Lung microvascular endothelial cell (primary cell): Measurements from ENCODE around the gene TMED10. TPM values are rescaled to one million over a fixed set of nuclear protein-coding genes. Genes with fewer than 3 reads are reported as not detected.
"Not testable (repeated sequence)": the region's sequence is repeated elsewhere in the genome, so short reads cannot be mapped to it uniquely, and the experiment has no call there.

Experiments used
- DNase-seq, 2 donors: peaks; one replicate each; pipeline versions ENCODE4 v3.0.0 to v3.0.0-alpha.2; 2010; ENCODE audit warnings: low read depth in 2 of 2
- total RNA-seq: library from RNA; depleted of rRNA; stranded (reverse); fragments of >200 nt; gene quantifications from 2 replicates; pipeline ENCODE4 v1.2.1, GENCODE V29; 2014

The TMED10 gene
- total RNA-seq, 1 donor from 2014 or later: 192 TPM

DNA sequence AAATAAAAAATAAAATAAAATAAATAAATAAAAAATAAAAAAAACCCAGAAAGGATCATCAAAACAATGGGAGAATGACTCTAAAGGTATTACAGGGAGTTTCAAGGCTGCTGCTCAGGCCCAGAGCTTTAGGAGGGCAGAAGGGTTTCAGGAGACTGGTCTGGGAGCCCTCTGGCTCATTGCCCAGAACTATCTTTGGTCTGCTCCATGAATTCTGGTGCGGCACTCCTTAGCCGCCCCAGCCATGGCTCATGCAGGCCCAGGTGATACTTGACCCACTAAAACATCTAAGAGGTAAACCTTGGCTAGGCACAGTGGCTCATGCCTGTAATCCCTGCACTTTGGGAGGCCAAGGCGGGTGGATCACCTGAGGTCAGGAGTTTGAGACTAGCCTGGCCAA, 14.7 kb upstream of the TMED10 start:
- no peak for DNase-seq

DNA sequence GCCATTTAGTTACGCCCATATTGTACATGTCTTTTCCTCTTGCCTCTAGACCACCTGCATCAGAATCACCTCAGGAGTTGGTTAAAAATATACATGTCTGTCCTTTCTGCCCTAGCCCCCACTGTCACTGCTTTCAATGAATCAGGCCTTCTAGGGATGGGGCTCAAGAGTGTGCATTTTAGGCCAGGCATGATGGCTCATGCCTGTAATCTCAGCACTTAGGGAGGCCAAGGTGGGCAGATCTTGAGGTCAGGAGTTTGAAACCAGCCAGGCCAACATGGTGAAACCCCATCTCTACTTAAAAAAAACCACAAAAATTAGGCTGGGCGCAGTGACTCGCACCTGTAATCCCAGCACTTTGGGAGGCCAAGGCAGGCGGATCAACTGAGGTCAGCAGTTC, 13.6 kb upstream of the TMED10 start:
- DNase-seq: no peak

DNA sequence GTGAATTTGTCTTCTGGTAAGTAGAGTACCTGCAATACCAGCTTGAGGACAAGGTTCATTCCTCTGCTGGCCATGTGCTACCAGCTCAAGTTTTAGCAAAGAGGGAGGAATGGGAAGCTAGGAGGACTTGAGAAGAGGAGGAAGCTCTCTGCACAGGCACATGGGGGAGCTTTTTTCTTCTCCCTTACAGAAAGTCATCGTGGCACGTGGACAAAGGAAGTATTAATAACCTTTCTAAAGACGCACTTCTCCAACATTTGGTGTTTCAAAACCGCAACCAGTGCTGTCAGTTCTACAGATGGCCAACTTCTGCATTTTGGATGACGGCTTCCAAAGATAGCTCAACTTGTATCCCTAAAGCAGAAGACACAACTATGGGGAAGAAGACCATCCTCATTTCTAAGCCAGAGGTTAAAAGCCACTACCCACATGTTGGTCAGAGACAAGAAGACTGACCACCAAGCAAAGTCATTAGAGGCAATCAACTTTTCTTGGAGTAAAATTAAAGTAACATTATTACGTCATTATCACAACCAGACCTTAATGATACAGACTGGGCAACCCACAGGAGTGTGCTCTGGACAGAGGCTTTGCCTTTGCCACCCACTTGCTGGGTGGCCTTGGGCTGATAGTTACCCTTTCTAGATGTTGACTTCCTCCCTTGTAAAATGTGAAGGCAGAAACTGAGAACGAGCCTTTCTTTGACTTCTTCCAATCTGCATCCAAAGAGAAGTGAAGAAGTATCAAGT, 12.3 kb upstream of the TMED10 start:
- DNase-seq: no peak

DNA sequence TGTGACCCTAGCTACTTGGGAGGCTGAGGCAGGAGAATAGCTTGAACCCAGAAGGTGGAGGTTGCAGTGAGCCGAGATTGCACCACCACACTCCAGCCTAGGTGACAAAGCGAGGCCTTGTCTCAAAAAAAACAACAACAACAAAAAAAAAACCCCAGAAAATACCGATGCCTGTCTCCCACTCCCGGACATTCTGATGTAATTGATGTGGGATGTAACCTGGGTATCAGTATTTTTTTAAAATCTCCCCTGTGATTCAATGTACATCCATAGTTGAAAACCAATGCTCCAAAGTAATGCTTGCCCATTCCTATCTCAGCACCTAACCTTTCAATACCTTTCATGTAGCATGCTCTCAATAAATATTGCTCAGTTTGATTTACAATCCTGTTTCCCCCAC, 11.7 kb upstream of the TMED10 start:
- DNase-seq: no peak

DNA sequence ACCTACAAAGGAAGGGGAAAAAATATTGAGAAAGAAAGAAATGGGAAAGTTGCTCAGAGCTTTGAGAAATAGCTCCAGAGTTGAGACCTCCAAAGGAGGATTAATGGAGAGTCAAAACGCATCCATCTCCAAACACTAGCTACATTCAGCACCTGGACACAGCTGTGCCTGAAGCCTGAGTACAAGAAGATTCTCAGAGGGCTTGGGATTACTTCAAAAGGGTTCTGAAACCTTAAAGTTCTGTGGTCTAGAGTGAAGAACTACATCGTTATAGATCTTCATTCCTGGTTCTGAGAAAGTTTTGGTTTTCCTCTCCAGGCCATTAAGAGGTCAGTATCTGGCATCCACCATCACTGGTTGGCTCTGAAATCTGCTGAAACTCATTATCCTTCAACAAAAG, 10.5 kb upstream of the TMED10 start:
- DNase-seq: no peak

DNA sequence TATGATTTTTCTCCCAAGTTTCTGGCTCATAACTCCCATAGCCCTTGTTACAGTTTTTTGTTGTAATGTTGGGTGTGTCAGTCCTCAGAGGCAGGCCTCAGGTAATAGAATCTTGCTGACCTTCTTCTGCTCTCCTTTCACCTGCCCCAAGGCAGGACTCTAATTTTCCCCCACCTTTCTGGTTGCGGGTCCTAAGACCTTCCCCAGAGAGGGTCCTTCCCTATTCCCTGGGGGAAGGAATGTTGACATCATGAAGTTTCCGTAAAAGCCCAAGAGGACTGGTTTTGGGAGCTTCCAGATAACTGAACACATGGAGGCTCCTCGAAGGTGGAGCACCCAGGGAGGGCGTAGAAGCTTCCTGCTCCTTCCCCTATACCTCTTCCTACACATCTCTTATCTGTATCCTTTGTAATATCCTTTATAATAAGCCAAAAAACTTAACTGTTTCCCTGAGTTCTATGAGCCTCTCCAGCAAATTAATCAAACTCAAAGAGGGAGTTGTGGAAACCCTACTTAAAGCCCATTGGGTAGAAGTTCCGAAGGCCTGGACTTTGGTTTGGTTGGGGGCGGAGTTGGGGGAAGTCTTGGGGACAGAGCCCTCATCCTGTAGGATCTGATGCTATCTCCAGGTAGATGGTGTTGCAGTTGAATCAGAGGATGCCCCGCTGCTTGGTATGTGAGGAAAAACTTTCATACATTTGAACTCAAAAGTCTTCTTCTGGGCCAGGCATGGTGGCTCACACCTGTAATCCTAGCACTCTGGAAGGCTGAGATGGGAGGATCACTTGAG, 9.0 kb upstream of the TMED10 start:
- DNase-seq: no peak

DNA sequence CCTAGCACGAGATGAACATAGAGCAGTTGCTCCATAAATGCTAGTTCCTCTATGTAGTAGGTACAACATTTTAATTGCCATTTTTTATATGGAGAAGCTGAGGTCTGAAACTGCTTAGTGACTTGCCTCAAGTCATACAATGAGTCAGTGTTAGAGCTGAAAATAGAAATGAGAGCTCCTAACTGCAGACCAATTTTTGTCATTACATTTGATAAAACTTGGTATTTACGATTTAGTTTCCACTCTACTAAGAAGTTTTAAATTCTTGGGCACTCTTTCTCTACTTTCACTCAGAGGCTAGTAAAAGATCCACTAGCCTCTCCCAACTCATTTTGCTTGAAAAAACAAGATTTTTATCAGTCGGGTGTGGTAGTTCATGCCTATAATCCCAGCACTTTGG, 8.1 kb upstream of the TMED10 start:
- no peak for DNase-seq

DNA sequence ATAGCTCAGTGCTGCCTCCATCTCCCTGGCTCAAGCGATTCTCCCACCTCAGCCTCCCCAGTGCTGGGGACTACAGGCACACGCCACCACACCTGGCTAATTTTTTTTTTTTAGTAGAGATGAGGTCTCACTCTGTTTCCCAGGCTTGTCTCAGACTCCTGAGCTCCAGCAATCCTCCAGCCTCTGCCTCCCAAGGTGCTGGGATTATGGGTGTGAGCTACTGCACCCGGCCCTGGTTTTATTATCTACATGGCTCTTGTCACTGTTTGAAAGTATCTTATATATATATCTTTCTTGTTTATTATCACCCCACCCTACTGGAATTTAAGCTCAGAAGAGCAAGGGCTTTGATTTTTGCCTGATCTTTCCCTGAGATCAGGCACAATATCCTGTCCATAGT, 7.6 kb upstream of the TMED10 start:
- no peak for DNase-seq

DNA sequence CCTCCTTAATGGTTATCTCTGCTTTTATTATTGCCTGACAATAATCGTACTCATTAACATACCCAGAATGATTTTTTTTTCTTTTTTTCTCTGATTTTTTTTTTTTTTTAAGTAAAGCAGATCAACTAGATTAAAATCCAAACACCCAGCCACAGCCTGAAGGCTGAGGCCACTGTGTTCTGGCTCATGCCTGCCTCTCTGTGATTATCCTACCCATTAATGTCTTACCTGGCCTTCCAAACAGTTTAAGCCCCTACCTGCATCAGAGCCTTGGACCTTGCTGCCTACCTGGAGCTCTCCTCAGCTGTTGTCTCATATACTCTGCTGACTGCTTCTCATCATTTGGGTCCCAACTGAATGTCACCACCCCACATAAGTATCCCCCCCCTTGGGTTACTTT, 6.8 kb upstream of the TMED10 start:
- no peak for DNase-seq

DNA sequence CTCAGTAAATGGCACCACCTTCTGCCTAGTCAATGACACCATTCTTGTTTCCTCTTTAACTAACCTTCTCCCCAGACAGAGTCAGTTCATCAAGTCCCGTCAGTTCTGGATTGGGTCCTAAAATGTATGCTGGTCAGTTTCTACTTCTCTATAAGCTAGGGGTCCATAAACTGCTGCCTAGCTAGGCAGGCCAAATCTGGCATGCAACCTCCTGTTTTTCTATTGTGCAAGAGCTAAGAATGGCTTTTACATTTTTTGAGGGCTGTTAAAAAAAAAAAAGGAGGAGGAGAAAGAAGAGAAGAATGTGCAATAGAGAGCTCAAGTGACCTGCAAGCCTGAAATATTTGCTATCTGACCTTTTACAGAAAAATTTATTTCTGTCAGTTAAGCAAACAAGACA, 6.4 kb upstream of the TMED10 start:
- DNase-seq: no peak

DNA sequence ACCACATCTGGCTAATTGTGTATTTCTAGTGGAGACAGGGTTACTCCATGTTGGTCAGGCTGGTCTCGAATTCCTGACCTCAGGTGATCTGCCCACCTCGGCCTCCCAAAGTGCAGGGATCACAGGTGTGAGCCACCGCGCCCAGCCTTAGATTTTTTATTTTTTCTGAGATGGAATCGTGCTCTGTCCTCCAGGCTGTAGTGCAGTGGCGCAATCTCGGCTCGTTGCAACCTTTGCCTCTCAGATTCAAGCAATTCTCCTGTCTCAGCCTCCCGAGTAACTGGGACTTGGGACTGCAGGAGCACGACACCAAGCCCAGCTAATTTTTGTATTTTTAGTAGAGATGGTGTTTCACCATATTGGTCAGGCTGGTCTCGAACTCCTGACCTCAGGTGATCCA, 5.8 kb upstream of the TMED10 start:
- not testable (repeated sequence) for DNase-seq

DNA sequence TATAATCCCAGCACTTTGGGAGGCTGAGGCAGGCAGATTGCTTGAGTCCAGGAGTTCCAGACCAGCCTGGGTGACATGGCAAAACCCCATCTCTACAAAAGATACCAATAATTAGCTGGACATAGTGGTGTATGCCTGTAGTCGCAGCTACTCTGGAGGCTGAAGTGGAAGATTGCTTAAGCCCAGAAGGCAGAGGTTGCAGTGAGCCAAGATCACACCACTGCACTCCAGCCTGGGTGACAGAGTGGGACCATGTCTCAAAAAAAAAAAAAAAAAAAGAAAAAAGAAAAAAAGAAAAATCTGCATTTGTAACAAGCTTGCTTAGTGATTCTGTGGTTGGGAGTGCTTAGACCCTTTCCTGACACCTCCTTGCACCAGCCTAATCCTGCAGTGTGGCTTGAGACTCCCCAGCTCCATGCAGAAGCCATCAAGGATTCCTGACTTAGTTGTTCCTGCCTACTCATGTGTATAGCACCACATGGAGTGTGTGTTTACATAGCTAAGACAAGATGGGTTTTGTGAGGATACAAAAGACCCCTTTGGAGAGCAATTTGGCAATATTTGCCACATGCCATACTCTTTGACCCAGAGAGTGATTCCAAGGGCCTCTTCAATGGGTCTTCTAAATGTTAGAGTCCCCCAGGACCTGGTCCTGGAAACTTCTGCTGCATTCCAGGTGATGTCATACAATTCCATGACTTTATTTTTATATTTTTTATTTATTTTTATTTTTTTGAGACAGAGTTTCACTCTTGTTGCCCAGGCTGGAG, 5.1 kb upstream of the TMED10 start:
- no peak for DNase-seq

DNA sequence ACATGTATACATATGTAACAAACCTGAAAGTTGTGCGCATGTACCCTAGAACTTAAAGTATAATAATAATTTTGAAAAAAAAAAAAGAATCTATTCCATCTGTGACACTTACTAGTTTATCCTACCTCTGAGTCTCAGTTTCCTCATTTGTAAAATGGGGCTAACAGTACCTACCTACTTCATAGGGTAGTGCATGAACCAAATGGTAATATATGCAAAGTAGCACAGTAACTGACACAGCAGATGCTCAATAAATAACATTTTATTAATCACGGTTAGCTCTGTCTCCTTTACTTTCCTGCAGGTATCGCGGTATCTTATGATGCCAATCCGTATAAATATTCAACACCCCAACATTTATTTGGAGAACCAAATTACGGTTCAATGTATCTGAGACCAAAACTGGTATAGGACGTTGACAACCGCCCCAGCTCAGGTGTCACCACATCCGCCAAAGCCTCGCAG, 703 bp downstream of the TMED10 start:
- no peak for DNase-seq

DNA sequence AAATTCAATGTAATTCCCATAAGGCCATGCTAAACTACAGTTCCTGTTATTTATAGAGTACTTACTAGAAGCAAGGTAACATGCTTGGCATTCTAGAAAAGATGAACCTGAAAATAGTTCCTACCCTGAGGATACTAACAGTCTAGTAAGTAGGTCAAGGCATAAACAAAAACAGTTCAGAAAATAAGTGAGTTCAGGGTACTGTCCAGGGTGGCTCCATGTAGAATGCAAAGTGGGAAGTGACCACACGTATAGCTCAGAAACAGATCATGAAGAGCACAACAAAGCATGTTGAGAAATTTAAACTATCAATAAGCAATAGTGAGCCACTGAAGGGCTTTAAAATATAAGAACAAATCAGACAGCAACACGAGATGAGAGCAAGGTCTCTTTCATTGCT, 2.3 kb downstream of the TMED10 start:
- no peak for DNase-seq

DNA sequence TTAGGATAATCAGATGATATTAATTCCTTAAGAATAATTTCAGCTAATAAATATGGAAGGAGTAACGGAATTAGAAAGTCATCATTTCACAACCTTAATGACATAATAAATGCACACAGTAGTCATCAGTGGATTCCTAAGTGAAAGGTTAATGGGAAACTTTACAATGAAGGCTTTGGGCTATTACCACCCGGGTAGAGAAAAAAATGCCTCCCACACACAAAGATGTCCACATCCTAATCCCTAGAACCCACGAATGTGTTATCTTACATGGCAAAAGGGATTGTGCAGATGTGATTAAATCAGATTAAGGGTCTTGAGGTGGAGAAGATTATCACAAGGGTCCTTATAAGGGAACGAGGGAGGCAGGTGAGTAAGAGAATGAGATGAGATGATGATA, 5.6 kb downstream of the TMED10 start:
- no peak for DNase-seq

DNA sequence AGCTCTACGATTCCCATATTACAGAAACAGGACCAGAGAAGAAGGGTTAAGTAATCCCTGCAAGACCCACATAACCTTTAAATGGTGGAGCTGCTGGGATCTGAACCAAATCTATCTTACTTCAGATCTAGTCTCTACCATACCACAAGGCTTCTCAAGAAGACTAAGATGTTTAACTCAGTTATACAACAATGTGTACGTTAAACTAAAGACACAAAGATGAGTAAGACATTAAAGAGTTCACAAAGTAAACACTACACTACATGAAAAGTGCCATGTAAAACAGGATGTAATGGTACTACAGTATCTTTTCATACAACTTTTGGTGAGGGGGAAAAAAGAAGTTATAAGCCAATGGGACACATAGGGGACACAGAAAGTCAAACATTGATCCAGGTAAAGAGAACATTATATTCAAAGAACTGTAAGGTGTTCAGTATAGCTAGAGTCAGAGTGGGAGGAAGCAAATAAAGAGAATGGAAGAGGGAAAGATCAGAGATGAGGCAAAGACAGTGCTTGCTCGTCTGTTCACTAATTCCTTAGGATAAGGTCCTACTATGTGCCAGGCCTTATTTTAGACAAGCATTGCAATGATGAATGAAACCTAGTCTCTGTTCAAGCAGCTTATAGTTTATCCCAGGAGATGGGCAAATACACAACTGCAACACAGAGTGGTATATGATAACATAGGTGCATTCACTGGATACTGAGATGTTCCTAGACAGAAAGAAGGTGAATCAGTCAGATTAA, 7.7 kb downstream of the TMED10 start:
- no peak for DNase-seq

DNA sequence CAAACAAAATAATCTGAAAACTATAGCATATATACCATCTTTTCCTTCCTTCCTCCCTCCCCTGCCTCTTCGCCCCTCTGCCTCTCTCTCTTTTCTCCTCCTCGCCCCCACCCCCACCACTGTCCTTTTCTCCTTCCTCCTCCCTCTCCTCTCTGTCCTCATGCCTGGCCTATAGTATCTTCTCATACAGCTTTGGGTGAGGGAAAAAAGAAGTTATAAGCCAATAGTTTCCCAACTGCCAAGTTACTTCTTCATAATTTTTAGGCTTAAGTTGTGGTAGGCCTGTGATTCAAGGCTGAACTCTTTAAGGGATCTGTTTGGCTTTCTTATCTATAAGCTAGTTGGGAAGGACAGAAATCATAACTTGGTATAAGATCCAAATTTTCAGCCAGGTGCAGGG, 9.1 kb downstream of the TMED10 start:
- DNase-seq: no peak

DNA sequence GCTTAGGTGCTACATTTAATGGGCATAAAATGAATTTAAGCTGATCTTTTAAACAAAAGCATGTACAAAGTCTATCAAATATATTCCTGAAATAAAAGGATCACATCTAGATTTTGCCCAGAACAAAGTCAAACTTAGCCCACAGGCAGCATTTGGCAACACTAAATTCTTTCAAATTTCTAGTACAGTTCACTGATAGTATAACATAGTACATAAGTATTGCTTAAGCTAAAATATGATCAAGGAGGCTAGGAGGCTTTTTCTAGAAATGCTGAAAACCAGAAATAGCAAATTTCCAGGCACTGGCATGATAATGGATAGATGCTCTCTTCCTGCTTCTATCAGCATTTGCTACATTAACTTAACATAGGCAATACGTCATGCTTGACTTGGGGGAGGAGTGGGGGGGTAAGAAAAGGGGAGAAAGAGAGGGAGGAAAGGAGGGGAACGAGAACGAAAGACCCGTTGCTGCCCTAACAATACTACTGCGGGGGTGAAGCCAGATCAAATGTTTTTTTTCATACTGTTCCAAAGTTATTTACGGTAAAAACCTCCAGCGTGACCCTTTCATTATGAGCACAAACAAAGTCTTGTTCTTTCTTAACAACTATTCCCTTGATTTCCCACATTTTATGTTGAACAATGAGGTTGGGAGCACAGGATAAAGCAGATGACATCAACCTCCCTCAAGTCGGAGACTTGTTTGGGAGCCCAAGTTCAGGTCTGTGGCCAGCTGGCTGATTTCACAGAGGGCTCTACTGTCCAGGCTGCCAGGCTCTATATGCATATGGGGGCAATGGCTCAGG, 10.6 kb downstream of the TMED10 start:
- no peak for DNase-seq

DNA sequence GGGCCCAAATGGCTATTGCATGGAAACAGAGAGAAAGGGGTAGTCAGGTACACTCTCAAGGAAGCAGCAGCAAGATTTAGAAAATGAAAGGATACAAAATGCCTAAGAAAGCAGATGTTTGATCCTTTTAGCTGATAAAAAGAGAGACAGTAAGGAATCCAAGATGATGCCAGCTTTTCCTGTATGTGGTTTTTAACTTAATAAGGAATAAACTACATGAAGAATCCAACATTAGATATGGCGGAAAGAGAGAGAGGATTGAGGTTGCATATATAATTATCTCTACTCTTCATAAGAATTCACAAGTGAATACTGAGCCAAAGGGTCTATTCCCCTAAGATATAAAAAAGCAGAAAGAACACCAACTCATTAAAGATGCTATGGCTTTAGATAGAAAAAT, 11.6 kb downstream of the TMED10 start:
- DNase-seq: no peak

DNA sequence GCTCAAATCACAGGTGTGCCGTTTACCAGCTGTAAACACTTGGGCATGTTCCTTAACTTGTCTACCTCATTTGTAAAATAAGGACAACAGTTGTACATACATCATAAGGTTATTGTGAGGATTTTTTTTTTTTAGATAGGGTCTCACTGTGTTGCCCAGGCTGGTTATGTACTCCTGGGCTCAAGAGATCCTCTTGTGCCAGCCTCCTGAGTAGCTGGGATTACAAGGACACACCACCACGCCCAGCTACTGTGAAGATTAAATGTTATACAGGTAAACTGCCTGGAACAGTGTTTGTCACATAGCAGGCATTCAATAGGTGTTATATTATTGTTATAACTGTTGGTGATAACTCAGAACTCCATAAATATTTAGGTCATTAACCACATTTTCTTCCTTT, 12.7 kb downstream of the TMED10 start:
- no peak for DNase-seq

DNA sequence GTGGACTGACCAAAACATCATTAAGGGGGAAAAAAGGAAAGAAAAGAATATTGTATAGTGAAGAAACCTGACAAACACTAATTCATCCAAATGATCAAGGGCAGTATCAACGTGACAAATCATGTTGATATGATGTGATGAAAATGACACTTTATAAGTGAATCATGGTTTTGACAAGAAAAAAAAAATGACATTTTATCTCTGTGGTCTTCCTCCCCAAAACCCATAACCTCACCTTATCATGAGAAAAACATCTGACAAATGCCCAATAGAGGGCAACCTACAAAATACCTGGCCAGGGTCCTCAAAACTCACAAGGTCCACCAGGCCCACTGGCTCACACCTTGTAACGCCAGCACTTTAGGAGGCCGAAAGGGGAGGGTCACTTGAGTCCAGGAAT, 13.8 kb downstream of the TMED10 start:
- DNase-seq: no peak
